OCI-LY3 (cell line): ENCODE results near the gene ISY1.

Experiments
- CTCF ChIP-seq: fragments of 200-600, 300-600 bp; sonication (generic); IDR thresholded peaks from 2 replicates; pipeline ENCODE4 v1.5.1; 2014; ENCODE audit warnings: antibody characterized with exemption, low read length, low read depth
- EZH2phosphoT487 ChIP-seq: fragments of 200-600 bp; shearing (Covaris generic); IDR thresholded peaks from 2 replicates; pipeline ENCODE4 v1.6.1; 2018; ENCODE audit warnings: antibody characterized with exemption, mixed run types, low read depth

GRCh38 chr3:129184396-129184657 is 23.5 kb upstream of the ISY1 start:
- TF ChIP-seq CTCF (no peak), EZH2phosphoT487 (no peak)
